HUES64 (cell line): ENCODE data around the gene OVCH1. TPM values are rescaled to one million over a fixed set of nuclear protein-coding genes. Genes with fewer than 3 reads are reported as not detected.

Source experiments
- H3K27ac ChIP-seq: 2 replicates; pipeline ENCODE4 v1.7.0; 2013; ENCODE audit warnings: low read depth, low read length, inconsistent platforms
- H3K27me3 ChIP-seq: 2 replicates; pipeline ENCODE4 v1.6.1; 2013; ENCODE audit warnings: mild to moderate bottlenecking, low read length; ENCODE audit not compliant: insufficient read depth
- H3K36me3 ChIP-seq: 2 replicates; pipeline ENCODE4 v1.6.1; 2013; ENCODE audit warnings: mild to moderate bottlenecking, low read length; ENCODE audit not compliant: insufficient read depth
- H3K4me1 ChIP-seq: 2 replicates; pipeline ENCODE4 v1.6.1; 2013; ENCODE audit warnings: mild to moderate bottlenecking, low read length, moderate library complexity; ENCODE audit not compliant: insufficient read depth
- H3K4me3 ChIP-seq: 2 replicates; pipeline ENCODE4 v1.5.1; 2013; ENCODE audit warnings: mild to moderate bottlenecking, low read length, moderate library complexity
- H3K9ac ChIP-seq: 2 replicates; pipeline ENCODE4 v1.6.1; 2013; ENCODE audit warnings: mild to moderate bottlenecking, low read depth, low read length
- H3K9me3 ChIP-seq: 2 replicates; pipeline ENCODE4 v1.6.1; 2013; ENCODE audit warnings: low read depth, low read length; ENCODE audit not compliant: insufficient read depth
- WGBS: fragments of 150-250, 120-280 bp; methylation state at CpG from one replicate; pipeline ENCODE4 v1.1.7; 2013; ENCODE audit warnings: missing lambda C conversion rate; 5-methylcytosine and 5-hydroxymethylcytosine counted together
- polyA plus RNA-seq, 2 experiments: library from polyadenylated mRNA; stranded (reverse); fragments of 50-300 nt; gene quantifications; one replicate each; pipeline ENCODE4 v1.2.3, GENCODE V29; 2013

Gene OVCH1, protein sequence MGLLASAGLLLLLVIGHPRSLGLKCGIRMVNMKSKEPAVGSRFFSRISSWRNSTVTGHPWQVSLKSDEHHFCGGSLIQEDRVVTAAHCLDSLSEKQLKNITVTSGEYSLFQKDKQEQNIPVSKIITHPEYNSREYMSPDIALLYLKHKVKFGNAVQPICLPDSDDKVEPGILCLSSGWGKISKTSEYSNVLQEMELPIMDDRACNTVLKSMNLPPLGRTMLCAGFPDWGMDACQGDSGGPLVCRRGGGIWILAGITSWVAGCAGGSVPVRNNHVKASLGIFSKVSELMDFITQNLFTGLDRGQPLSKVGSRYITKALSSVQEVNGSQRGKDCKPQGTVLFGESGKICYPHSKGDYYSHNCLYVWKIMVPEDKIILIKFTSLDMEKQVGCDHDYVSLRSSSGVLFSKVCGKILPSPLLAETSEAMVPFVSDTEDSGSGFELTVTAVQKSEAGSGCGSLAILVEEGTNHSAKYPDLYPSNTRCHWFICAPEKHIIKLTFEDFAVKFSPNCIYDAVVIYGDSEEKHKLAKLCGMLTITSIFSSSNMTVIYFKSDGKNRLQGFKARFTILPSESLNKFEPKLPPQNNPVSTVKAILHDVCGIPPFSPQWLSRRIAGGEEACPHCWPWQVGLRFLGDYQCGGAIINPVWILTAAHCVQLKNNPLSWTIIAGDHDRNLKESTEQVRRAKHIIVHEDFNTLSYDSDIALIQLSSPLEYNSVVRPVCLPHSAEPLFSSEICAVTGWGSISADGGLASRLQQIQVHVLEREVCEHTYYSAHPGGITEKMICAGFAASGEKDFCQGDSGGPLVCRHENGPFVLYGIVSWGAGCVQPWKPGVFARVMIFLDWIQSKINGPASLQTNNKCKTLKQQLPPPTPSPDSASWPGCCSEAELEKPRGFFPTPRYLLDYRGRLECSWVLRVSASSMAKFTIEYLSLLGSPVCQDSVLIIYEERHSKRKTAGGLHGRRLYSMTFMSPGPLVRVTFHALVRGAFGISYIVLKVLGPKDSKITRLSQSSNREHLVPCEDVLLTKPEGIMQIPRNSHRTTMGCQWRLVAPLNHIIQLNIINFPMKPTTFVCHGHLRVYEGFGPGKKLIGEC
- polyA plus RNA-seq (2013, experiment 1 of 2) = not detected
- not detected for polyA plus RNA-seq (2013, experiment 2 of 2)

DNA sequence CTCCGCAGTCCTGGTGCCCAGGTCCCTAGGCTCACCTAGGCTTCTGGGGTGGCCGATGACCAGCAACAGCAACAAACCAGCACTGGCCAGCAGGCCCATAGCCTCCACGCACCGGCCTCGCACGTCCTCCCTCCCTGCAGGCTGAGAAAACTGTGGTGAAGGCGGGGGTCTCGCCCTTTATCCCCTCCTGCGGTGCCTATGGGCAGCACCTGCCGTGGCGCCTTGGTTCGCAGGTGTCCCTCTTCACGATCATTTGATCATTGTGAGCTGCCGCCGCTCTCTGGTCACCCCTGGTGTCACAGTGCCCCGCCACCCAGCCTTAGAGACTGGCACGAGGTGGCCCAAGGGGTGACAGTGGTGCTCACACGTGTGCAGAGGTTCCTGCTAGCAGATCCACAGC is at the start of gene OVCH1:
TSS of gene OVCH1 (minus strand) at position 99 of the 400 bp plus-strand sequence. CDS start at position 99, 0 bp downstream.
- WGBS = 94% methylated on average over 18 of the region's 18 CpGs
- H3K9me3 ChIP-seq = no peaks in the 10 kb centered on the region
- H3K9ac ChIP-seq = no peak within 1 kb of the TSS
- no peak within 1 kb of the TSS for H3K27ac ChIP-seq
- no peaks in the 10 kb centered on the region for H3K4me1 ChIP-seq
- no peaks in the 10 kb centered on the region for H3K27me3 ChIP-seq
- no peaks in the 10 kb centered on the region for H3K36me3 ChIP-seq
- no peak within 1 kb of the TSS for H3K4me3 ChIP-seq

DNA sequence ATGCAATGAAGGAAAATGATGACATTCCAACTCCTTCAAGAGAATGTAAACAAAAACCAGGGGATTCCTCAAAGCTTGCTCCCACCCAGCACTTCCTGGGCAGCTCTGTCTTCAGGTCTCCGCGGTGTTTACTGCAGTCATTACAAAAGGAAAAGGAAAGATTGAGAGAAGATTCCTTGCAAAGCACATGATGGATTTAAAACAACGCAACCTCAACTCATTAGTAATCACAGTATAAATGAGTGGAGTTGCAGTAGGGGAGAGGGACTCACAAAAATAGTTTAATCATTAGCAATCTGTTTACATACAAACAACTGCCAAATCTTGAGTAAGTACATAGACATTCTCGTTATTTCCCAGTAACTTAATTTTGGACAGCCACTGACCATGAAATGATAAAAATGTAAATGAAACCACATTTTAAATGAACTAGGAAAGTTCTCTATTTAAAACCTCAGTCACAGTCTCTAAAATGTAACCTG is 49.7 kb upstream of the OVCH1 start:
- Histone ChIP-seq H3K27ac (no peak overlapping the region), H3K9ac (no peak overlapping the region), H3K9me3 (no peaks in the 10 kb centered on the region), H3K27me3 (no peaks in the 10 kb centered on the region), H3K4me3 (no peak overlapping the region), H3K4me1 (peaks cover 7% of the 10 kb centered on the region), H3K36me3 (no peaks in the 10 kb centered on the region)
- 67% methylated on average over 3 of the region's 4 CpGs for WGBS

DNA sequence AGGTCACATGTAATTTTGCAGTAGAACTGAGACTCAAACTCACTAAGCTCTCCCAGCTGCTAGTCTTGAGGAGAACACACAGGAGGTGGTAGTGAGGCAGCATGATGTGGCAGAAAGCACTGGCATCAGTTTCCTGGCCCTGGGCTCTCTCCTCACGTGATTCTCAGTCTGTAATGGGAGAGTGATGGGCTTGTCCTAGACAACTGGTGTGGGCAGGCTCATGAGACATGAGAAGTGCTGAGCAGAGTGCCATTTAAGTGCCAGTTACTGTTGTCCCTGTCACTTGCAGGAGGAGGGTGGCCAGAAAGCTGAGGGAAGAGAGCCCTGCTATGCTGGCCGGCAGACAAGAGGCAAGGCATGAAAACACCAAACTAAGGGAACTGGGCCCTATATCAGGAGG is 48.5 kb upstream of the OVCH1 start:
- Histone ChIP-seq H3K27ac (no peak overlapping the region), H3K4me3 (no peak overlapping the region), H3K36me3 (no peaks in the 10 kb centered on the region), H3K9me3 (no peaks in the 10 kb centered on the region), H3K9ac (no peak overlapping the region), H3K4me1 (peaks cover 7% of the 10 kb centered on the region), H3K27me3 (no peaks in the 10 kb centered on the region)
- WGBS = 86% methylated on average over 2 of the region's 2 CpGs

DNA sequence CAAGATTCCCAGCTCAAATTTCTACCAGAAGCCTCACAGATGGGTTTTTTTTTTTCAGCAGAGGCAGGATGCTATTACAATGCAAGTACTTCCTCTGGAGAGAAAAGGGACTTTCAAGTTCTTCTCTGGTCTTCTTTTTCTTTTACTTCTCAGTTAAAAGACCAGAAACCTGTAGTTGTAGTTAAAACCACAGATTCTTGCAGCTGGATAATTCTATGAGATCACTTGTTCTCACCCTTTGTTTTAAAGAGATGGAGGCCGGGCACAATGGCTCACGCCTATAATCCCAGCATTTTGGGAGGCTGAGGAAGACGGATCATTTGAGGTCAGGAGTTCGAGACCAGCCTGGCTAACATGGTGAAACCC is 47.6 kb upstream of the OVCH1 start:
- Histone ChIP-seq H3K4me3 (no peak overlapping the region), H3K36me3 (no peaks in the 10 kb centered on the region), H3K4me1 (peaks cover 7% of the 10 kb centered on the region), H3K27ac (no peak overlapping the region), H3K27me3 (no peaks in the 10 kb centered on the region), H3K9me3 (no peaks in the 10 kb centered on the region), H3K9ac (no peak overlapping the region)
- WGBS = 94% methylated on average over 4 of the region's 4 CpGs

DNA sequence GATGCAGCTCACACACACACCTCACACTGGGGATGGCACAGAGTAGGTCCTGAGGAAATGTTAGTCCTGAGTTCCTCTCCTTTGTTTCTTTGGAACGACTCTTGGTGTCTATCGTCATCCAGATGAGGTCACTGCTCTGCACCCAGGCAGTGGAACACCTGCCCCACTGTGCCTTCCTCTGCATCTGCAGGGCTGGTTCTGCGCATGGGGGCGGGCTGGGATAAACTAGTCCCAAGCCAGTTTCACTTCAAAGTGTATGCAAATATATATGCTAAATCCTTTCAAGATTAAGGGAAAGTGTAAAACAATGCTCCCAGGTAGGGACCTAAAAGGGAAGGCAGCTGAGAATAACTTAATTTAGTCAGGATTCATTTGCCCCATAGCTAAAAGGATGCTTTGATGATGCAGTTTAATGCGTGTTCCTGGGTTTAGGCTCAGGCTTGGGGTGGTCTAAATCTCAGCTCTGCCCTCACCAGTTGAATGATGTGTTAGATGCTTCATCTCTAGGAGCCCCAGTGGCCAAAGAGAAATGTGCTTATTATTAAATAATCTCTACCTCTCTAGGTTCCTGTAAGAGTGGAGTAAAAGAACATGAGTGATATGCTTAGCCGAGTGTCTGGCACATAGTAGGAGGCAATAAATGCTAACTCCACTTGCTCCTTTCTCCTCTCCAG is 47.1 kb upstream of the OVCH1 start:
- no peak overlapping the region for H3K9ac ChIP-seq
- H3K36me3 ChIP-seq = no peaks in the 10 kb centered on the region
- H3K4me1 ChIP-seq = peaks cover 7% of the 10 kb centered on the region
- WGBS = 79% methylated on average over 6 of the region's 6 CpGs
- no peak overlapping the region for H3K4me3 ChIP-seq
- no peaks in the 10 kb centered on the region for H3K9me3 ChIP-seq
- H3K27ac ChIP-seq = no peak overlapping the region
- no peaks in the 10 kb centered on the region for H3K27me3 ChIP-seq

DNA sequence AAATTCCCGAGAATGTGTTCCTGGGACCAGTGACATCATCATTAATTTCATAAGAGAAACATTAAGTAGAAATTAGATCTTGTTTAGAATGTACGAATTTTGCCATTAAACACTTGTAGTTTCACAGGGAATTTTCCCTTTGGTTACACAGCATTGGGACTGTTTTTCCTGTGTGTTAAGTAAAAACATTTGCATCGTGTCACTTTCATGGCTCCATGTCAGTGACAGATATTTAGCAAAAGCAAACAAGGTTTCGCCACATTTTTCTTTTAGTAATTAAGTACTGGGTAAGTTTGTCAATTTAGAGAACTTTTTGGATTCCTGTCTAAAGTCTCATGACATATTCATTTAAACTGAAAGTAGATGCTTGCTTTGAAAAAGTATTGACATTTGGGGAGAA is 45.5 kb upstream of the OVCH1 start:
- Histone ChIP-seq H3K36me3 (no peaks in the 10 kb centered on the region), H3K4me1 (peaks cover 7% of the 10 kb centered on the region), H3K27me3 (no peaks in the 10 kb centered on the region), H3K9me3 (no peaks in the 10 kb centered on the region), H3K9ac (no peak overlapping the region), H3K27ac (no peak overlapping the region), H3K4me3 (no peak overlapping the region)
- WGBS = 98% methylated on average over 4 of the region's 4 CpGs

DNA sequence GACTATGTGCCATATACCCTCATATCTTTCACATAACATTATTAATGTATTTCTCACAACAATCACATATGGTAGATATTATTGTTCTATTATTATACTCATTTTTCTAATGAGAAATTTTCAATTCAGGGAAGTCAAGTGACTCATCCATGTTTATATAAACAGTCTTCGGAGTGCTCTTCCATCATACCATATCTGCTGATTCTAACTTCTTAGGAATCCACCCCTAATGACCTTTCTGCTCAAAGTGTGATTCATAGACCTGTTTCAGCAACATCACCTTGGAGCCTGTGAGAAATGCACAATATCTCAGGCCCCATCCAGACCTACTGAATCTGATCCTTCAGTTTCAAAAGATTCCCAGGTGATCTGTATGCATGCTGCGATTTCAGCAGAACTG is 39.8 kb upstream of the OVCH1 start:
- H3K4me1 ChIP-seq = no peaks in the 10 kb centered on the region
- no peak overlapping the region for H3K9ac ChIP-seq
- no peak overlapping the region for H3K27ac ChIP-seq
- H3K4me3 ChIP-seq = no peak overlapping the region
- 95% methylated on average over 2 of the region's 2 CpGs for WGBS
- no peaks in the 10 kb centered on the region for H3K27me3 ChIP-seq
- no peaks in the 10 kb centered on the region for H3K9me3 ChIP-seq
- H3K36me3 ChIP-seq = no peaks in the 10 kb centered on the region

DNA sequence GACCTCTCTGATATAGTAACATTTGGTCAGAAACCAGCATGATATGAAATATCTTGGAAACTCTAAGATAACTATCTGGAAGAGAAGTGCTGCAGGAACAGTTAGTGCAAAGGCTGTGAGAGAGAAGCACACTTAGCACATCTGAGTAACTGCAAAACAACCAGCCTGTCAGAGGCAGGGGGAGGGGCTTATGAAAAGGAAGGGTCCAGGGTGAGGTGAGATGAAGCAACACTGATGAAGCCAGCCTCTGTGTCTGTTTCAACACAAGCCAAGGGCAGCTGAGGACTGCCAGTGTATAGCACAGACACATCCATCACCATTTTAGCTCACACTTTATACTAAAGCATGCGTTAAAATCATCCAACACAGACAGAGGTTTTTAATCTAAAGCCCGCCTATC is 37.4 kb upstream of the OVCH1 start:
- Histone ChIP-seq H3K27me3 (no peaks in the 10 kb centered on the region), H3K4me1 (no peaks in the 10 kb centered on the region), H3K9me3 (no peaks in the 10 kb centered on the region), H3K36me3 (no peaks in the 10 kb centered on the region), H3K9ac (no peak overlapping the region), H3K4me3 (no peak overlapping the region), H3K27ac (no peak overlapping the region)
- WGBS = 85% methylated on average over 2 of the region's 2 CpGs

DNA sequence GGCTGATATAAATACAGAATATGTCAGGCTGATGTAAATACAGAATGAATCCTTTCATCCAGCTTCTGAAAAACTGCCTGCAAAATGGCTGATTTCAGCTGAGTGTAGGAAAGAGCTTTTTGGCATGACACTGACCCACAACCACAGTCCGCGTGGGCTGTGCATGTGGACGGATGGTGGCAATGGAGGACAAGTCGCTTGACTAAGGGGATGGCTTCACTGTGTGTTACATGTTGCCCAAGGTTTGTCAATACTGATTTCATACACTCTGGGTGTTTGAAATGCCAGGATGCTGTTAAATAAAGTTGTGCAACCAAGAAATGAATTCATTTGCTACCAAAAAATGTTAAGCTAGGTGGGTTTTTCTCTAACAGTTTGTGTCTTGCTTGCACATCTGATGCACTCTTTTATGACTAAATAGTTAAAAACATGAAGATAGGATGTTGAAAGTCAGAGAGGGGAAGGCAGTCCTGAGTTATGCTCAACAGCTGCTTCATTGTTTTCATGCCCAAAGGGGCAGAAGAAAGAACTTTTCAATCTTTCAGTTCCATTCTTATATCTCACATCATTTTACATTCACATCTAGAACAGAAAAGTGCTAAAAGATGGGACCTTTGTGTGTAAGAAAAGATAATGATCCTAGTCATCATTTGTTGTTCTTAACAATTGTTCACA is 36.5 kb upstream of the OVCH1 start:
- H3K27me3 ChIP-seq = no peaks in the 10 kb centered on the region
- 70% methylated on average over 4 of the region's 4 CpGs for WGBS
- no peaks in the 10 kb centered on the region for H3K36me3 ChIP-seq
- no peaks in the 10 kb centered on the region for H3K4me1 ChIP-seq
- H3K9me3 ChIP-seq = no peaks in the 10 kb centered on the region
- H3K9ac ChIP-seq = no peak overlapping the region
- no peak overlapping the region for H3K27ac ChIP-seq
- no peak overlapping the region for H3K4me3 ChIP-seq

DNA sequence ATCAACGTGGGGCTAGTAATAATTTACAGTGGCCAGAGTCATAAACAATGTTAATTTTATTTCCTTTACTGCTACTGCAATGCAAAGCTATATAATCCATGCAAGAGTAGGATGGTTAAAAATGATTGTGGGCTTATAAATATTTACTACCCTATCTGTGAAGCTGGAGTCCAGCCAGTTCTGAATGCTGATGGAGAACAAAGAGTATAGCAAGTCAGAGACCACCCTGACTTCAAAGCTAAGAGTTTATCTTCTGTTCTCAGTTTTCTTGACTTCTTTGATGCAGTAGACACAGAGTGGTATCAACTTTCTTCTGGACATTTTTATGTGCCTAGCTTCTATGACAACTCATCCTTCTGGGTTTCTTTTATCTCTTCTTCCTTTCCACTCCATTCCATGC is 34.0 kb upstream of the OVCH1 start:
- Histone ChIP-seq H3K9me3 (no peaks in the 10 kb centered on the region), H3K27me3 (no peaks in the 10 kb centered on the region), H3K4me3 (no peak overlapping the region), H3K4me1 (no peaks in the 10 kb centered on the region), H3K27ac (no peak overlapping the region), H3K9ac (no peak overlapping the region), H3K36me3 (no peaks in the 10 kb centered on the region)
- no CpG with 5 or more reads among the region's 1 CpG for WGBS
